A549 (cell line): ENCODE data around the gene DST.

Experiments
- CTCF ChIP-seq: fragments of >200 bp; sonication (Bioruptor Twin); formaldehyde crosslinking; IDR thresholded peaks from 3 replicates; pipeline ENCODE4 v1.5.1; 2016
- TF ChIP-seq, protein P1 (sequence below): fragments of 450-650 bp; IDR thresholded peaks from 2 replicates; pipeline ENCODE4 v1.6.1; 2014; ENCODE audit warnings: antibody characterized with exemption

DNA sequence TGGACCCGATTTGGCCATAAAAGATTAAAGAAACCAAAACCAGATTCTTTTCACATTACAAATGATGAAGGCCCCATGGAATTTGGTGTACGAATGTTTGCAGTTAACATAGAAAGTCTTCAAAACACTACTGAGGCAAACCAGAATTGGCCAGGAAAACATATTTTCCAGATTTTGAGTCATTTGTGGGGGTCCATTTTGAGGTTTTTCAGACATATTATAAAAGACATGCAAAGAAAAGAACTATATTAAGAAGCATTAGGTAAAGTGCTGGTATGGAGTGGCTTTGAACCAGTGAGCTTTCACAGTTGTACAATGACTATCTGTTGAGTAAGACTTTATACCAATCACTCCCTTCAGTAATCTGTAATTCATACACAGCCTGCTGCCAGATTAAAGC, 226.4 kb downstream of the DST start:
- no peak for TF ChIP-seq CTCF
- TF ChIP-seq, protein P1, sequence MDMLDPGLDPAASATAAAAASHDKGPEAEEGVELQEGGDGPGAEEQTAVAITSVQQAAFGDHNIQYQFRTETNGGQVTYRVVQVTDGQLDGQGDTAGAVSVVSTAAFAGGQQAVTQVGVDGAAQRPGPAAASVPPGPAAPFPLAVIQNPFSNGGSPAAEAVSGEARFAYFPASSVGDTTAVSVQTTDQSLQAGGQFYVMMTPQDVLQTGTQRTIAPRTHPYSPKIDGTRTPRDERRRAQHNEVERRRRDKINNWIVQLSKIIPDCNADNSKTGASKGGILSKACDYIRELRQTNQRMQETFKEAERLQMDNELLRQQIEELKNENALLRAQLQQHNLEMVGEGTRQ: no peak
